Gastrocnemius medialis (tissue), 4 donors: ENCODE data around the gene SLC16A3. TPM values are rescaled to one million over a fixed set of nuclear protein-coding genes. Genes with fewer than 3 reads are reported as not detected.

ENCODE experiments used
- ATAC-seq, 2 donors: fragments of 150-250 bp; one replicate each; pipeline ENCODE4 v1.9.1; 2016
- DNase-seq, 2 donors: peaks; one replicate each; pipeline ENCODE4 v3.0.0-alpha.2; 2019
- H3K27ac ChIP-seq, 4 donors: fragments of 200-600 bp; sonication (generic); 1 replicate in 1 of 4; 2 replicates in 3 of 4; pipeline ENCODE4 v1.5.1; 2016 to 2018; ENCODE audit warnings: mild to moderate bottlenecking in 2 of 4, moderate library complexity in 1 of 4
- H3K27me3 ChIP-seq, 3 donors: fragments of 200-600 bp; sonication (generic) in 2 of 3; 1 replicate in 1 of 3; 2 replicates in 2 of 3; pipeline versions ENCODE4 v1.5.1 to v1.6.0; 2016 to 2019; ENCODE audit warnings: mild to moderate bottlenecking in 1 of 3, moderate library complexity in 1 of 3
- H3K36me3 ChIP-seq, 2 donors: fragments of 200-600 bp; sonication (generic) in 1 of 2; one replicate each; pipeline ENCODE4 v1.5.1; 2017 to 2018
- H3K4me1 ChIP-seq, 2 donors: fragments of 200-600 bp; sonication (generic) in 1 of 2; one replicate each; pipeline ENCODE4 v1.5.1; 2016 to 2017; ENCODE audit warnings: mild to moderate bottlenecking in 2 of 2
- H3K4me3 ChIP-seq, 4 donors: fragments of 200-600 bp; sonication (generic) in 3 of 4; 1 replicate in 1 of 4; 2 replicates in 3 of 4; pipeline ENCODE4 v1.5.1; 2016 to 2019; ENCODE audit warnings: mild to moderate bottlenecking in 2 of 4
- H3K9me3 ChIP-seq, 3 donors: fragments of 200-600 bp; sonication (generic) in 2 of 3; 1 replicate in 1 of 3; 2 replicates in 2 of 3; pipeline ENCODE4 v1.5.1; 2016 to 2019
- POLR2A ChIP-seq, 2 donors: fragments of 450-650 bp; IDR thresholded peaks; one replicate each; pipeline ENCODE4 v1.6.1; 2017; ENCODE audit warnings: antibody characterized with exemption in 2 of 2, mild to moderate bottlenecking in 2 of 2, moderate library complexity in 2 of 2
- in situ Hi-C, 4 donors: fragments of 200-750 bp; cut with MboI; loops; one replicate each; pipeline versions ENCODE4 v1.15.0 to v1.8.0; 2017; ENCODE audit warnings: low sequenced_read_pairs in 4 of 4
- intact Hi-C: fragments of 100-400 bp; cut with DNase I; formaldehyde crosslinking; loops from one replicate; pipeline ENCODE4 v1.15.1; 2023; ENCODE audit warnings: low total_unique reads
- total RNA-seq, 4 donors: library from RNA; depleted of rRNA; stranded (reverse); fragments of >200 nt; gene quantifications; one replicate each; pipeline versions ENCODE4 v1.1.0 to v1.2.3, GENCODE V29; 2016
- TF ChIP-seq, protein P1 (sequence below), 5 experiments: fragments of 450-650 bp in 3 of 5; fragments of 200-600 bp in 2 of 5; sonication (generic) in 2 of 5; IDR thresholded peaks in 4 of 5; conservative IDR thresholded peaks in 1 of 5; 1 replicate in 4 of 5; 2 replicates in 1 of 5; pipeline ENCODE4 v1.5.1; 2016 to 2019; ENCODE audit warnings: antibody characterized with exemption in 5 of 5, mild to moderate bottlenecking in 3 of 5, moderate library complexity in 3 of 5

The SLC16A3 gene
- total RNA-seq, 4 donors from 2014 or later, result 46.0 to 173 (median 126) TPM

GRCh38 chr17:82215972-82216300 is 12.9 kb upstream of the SLC16A3 start:
- Histone ChIP-seq H3K4me1 (peaks cover 19 to 21% of the 10 kb centered on the region in 2 donors), H3K27ac (peak overlapping the region; percentile 43 to 73 (median 64)), H3K36me3 (no peaks in the 10 kb centered on the region), H3K27me3 (no peaks in the 10 kb centered on the region), H3K4me3 (no peak overlapping the region), H3K9me3 (no peaks in the 10 kb centered on the region)
- intact Hi-C loops (no loop called here), in situ Hi-C loops (no loop called here)
- DNase-seq, result no peak
- TF ChIP-seq POLR2A (IDR thresholded peaks at IDR 0.05), result no peak
- TF ChIP-seq, protein P1, sequence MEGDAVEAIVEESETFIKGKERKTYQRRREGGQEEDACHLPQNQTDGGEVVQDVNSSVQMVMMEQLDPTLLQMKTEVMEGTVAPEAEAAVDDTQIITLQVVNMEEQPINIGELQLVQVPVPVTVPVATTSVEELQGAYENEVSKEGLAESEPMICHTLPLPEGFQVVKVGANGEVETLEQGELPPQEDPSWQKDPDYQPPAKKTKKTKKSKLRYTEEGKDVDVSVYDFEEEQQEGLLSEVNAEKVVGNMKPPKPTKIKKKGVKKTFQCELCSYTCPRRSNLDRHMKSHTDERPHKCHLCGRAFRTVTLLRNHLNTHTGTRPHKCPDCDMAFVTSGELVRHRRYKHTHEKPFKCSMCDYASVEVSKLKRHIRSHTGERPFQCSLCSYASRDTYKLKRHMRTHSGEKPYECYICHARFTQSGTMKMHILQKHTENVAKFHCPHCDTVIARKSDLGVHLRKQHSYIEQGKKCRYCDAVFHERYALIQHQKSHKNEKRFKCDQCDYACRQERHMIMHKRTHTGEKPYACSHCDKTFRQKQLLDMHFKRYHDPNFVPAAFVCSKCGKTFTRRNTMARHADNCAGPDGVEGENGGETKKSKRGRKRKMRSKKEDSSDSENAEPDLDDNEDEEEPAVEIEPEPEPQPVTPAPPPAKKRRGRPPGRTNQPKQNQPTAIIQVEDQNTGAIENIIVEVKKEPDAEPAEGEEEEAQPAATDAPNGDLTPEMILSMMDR (IDR thresholded peaks at IDR 0.05 in 4 of 5, conservative IDR thresholded peaks at IDR 0.05 in 1 of 5), result no peak
- ATAC-seq, result no peak

GRCh38 chr17:82216301-82217119 is 12.3 kb upstream of the SLC16A3 start:
- H3K36me3 ChIP-seq, result no peaks in the 10 kb centered on the region
- TF ChIP-seq, protein P1 (IDR thresholded peaks at IDR 0.05 in 4 of 5, conservative IDR thresholded peaks at IDR 0.05 in 1 of 5), result no peak
- no peak for TF ChIP-seq POLR2A (IDR thresholded peaks at IDR 0.05)
- DNase-seq, result peak in 1 of 2 donors; percentile 70
- no peak overlapping the region for H3K4me3 ChIP-seq
- in situ Hi-C loops, result no loop called here
- H3K9me3 ChIP-seq, result no peaks in the 10 kb centered on the region
- H3K27me3 ChIP-seq, result no peaks in the 10 kb centered on the region
- peaks cover 17 to 21% of the 10 kb centered on the region in 2 donors for H3K4me1 ChIP-seq
- intact Hi-C loops, result no loop called here
- peak in 1 of 2 donors; percentile 6 for ATAC-seq
- H3K27ac ChIP-seq, result peak overlapping the region; percentile 43 to 73 (median 64)

- intact Hi-C loops, result no loop called here
- DNase-seq (peak in 1 of 2 donors; percentile 36), ATAC-seq (no peak)
- peaks cover 11 to 16% of the 10 kb centered on the region in 2 donors for H3K4me1 ChIP-seq
- no peak overlapping the region for H3K4me3 ChIP-seq
- H3K36me3 ChIP-seq, result no peaks in the 10 kb centered on the region
- TF ChIP-seq, protein P1 (IDR thresholded peaks at IDR 0.05 in 4 of 5, conservative IDR thresholded peaks at IDR 0.05 in 1 of 5), result no peak
- TF ChIP-seq POLR2A (IDR thresholded peaks at IDR 0.05), result no peak
- H3K9me3 ChIP-seq, result no peaks in the 10 kb centered on the region
- in situ Hi-C loops, result no loop called here
- no peaks in the 10 kb centered on the region for H3K27me3 ChIP-seq
- peak overlapping the region; percentile 43 to 73 (median 64) for H3K27ac ChIP-seq
Observed at GRCh38 chr17:82217120-82217529, 11.7 kb upstream of the SLC16A3 start.

GRCh38 chr17:82217530-82218204 is 11.2 kb upstream of the SLC16A3 start:
- DNase-seq (peak in 1 of 2 donors; percentile 54), ATAC-seq (no peak)
- in situ Hi-C loops (no loop called here), intact Hi-C loops (no loop called here)
- Histone ChIP-seq H3K27ac (peak overlapping the region; percentile 43 to 73 (median 64)), H3K36me3 (no peaks in the 10 kb centered on the region), H3K4me1 (peaks cover 11 to 15% of the 10 kb centered on the region in 2 donors), H3K9me3 (no peaks in the 10 kb centered on the region), H3K4me3 (no peak overlapping the region), H3K27me3 (no peaks in the 10 kb centered on the region)
- TF ChIP-seq POLR2A (IDR thresholded peaks at IDR 0.05), result no peak
- TF ChIP-seq, protein P1 (IDR thresholded peaks at IDR 0.05 in 4 of 5, conservative IDR thresholded peaks at IDR 0.05 in 1 of 5), result no peak
